Forelimb muscle (tissue), 1 donor: Measurements from ENCODE around the gene CCDC112. TPM values are rescaled to one million over a fixed set of nuclear protein-coding genes. Genes with fewer than 3 reads are reported as not detected.
A peak's percentile ranks its signal among the peaks of the same experiment; 100 is the strongest.

ENCODE experiments used
- DNase-seq: peaks from one replicate; pipeline ENCODE4 v3.0.0-alpha.2; 2013; ENCODE audit warnings: low read depth
- polyA plus RNA-seq: library from polyadenylated mRNA; unstranded; fragments of 120-200 nt; gene quantifications from one replicate; pipeline ENCODE4 v1.2.1, GENCODE V29; 2013; ENCODE audit not compliant: insufficient read length

The CCDC112 gene
- polyA plus RNA-seq, 1 donor, result 9.8 TPM

- no peak for DNase-seq
Observed at GRCh38 chr5:115317320-115317719, 20.9 kb upstream of the CCDC112 start.

- no peak for DNase-seq
Observed at GRCh38 chr5:115313632-115314031, 17.2 kb upstream of the CCDC112 start.

GRCh38 chr5:115313052-115313451 lies 16.6 kb upstream of the CCDC112 start:
- DNase-seq, result no peak

- peak; percentile 31 for DNase-seq
Observed at GRCh38 chr5:115309751-115310370, 13.4 kb upstream of the CCDC112 start.

GRCh38 chr5:115308815-115309214 lies 12.4 kb upstream of the CCDC112 start:
- DNase-seq, result no peak

- DNase-seq, result no peak
Observed at GRCh38 chr5:115306011-115306536, 9.6 kb upstream of the CCDC112 start.

- DNase-seq, result no peak
Observed at GRCh38 chr5:115304496-115304895, 8.0 kb upstream of the CCDC112 start.

GRCh38 chr5:115298811-115299210 lies 2.4 kb upstream of the CCDC112 start:
- no peak for DNase-seq

- DNase-seq, result no peak
Observed at GRCh38 chr5:115297031-115297430, 577 bp upstream of the CCDC112 start.

GRCh38 chr5:115295777-115296123 lies 704 bp downstream of the CCDC112 start:
- no peak for DNase-seq

- no peak for DNase-seq
Observed at GRCh38 chr5:115291397-115291796, 5.1 kb downstream of the CCDC112 start.

GRCh38 chr5:115289104-115289503 lies 7.3 kb downstream of the CCDC112 start:
- no peak for DNase-seq

- DNase-seq, result no peak
Observed at GRCh38 chr5:115284021-115284420, 12.4 kb downstream of the CCDC112 start.

- no peak for DNase-seq
Observed at GRCh38 chr5:115282131-115282530, 14.3 kb downstream of the CCDC112 start.

GRCh38 chr5:115274584-115274983 lies 21.9 kb downstream of the CCDC112 start:
- DNase-seq, result no peak

- no peak for DNase-seq
Observed at GRCh38 chr5:115272297-115272958, 24.0 kb downstream of the CCDC112 start.

GRCh38 chr5:115271295-115272050 lies 25.0 kb downstream of the CCDC112 start:
- DNase-seq, result no peak

GRCh38 chr5:115267617-115268016 lies 28.8 kb downstream of the CCDC112 start:
- no peak for DNase-seq

GRCh38 chr5:115265220-115265619 lies 31.2 kb downstream of the CCDC112 start:
- no peak for DNase-seq

- DNase-seq, result no peak
Observed at GRCh38 chr5:115264786-115265185, 31.7 kb downstream of the CCDC112 start.

GRCh38 chr5:115263078-115263380 lies 33.4 kb downstream of the CCDC112 start:
- DNase-seq, result no peak

- peak; percentile 28 for DNase-seq
Observed at GRCh38 chr5:115262321-115263077, 34.0 kb downstream of the CCDC112 start, which contains the start of gene PGGT1B. Gene PGGT1B, minus strand, starts transcription at chr5:115262877. Its CDS starts 26 bp downstream, at chr5:115262851.
